Neural cell (in vitro differentiated cells): ENCODE data around the gene INO80. TPM values are rescaled to one million over a fixed set of nuclear protein-coding genes. Genes with fewer than 3 reads are reported as not detected.

Experiments
- H2AFZ ChIP-seq: fragments of 200-600, 300-800 bp; sonication (generic), shearing (Covaris generic); 2 replicates; pipeline ENCODE4 v1.6.0; 2014; ENCODE audit warnings: low read depth, mild to moderate bottlenecking, antibody characterized with exemption, low read length, moderate library complexity
- H3F3A ChIP-seq: fragments of 200-600 bp; shearing (Covaris generic); 2 replicates; pipeline ENCODE4 v1.6.1; 2016; ENCODE audit warnings: mild to moderate bottlenecking, moderate library complexity, mixed read lengths, antibody characterized with exemption, low read length; ENCODE audit not compliant: insufficient read depth, poor library complexity, severe bottlenecking
- H3K27ac ChIP-seq: fragments of 200-600, 300-800 bp; sonication (generic), shearing (Covaris generic); 2 replicates; pipeline ENCODE4 v1.5.1; 2014; ENCODE audit warnings: mild to moderate bottlenecking, low read length, moderate library complexity
- H3K27me3 ChIP-seq: fragments of 300-800, 200-600 bp; sonication (generic), shearing (Covaris generic); 2 replicates; pipeline ENCODE4 v1.6.0; 2014; ENCODE audit warnings: mild to moderate bottlenecking, low read depth, low read length, moderate library complexity; ENCODE audit not compliant: insufficient read depth
- H3K36me3 ChIP-seq: fragments of 300-800, 200-600 bp; sonication (generic), shearing (Covaris generic); 2 replicates; pipeline ENCODE4 v1.5.1; 2014; ENCODE audit warnings: mild to moderate bottlenecking, antibody characterized with exemption, low read length, moderate library complexity; ENCODE audit not compliant: insufficient read depth
- H3K4me2 ChIP-seq: fragments of 300-800, 200-600 bp; sonication (generic), shearing (Covaris generic); 2 replicates; pipeline ENCODE4 v1.6.0; 2014; ENCODE audit warnings: mild to moderate bottlenecking, low read length
- H3K4me3 ChIP-seq: fragments of 300-800, 200-600 bp; sonication (generic), shearing (Covaris generic); 2 replicates; pipeline ENCODE4 v1.5.1; 2014; ENCODE audit warnings: mild to moderate bottlenecking, low read length, moderate library complexity
- H3K79me2 ChIP-seq: fragments of 200-600 bp; shearing (Covaris generic); replicated peaks from 2 replicates; pipeline ENCODE4 v1.6.0; 2014; ENCODE audit warnings: mild to moderate bottlenecking, low read length, moderate library complexity; ENCODE audit not compliant: insufficient read depth
- H3K9ac ChIP-seq: fragments of 300-800, 200-600 bp; sonication (generic), shearing (Covaris generic); 2 replicates; pipeline ENCODE4 v1.6.1; 2016; ENCODE audit warnings: mild to moderate bottlenecking, low read length, mixed read lengths
- H3K9me2 ChIP-seq: fragments of 200-600 bp; shearing (Covaris generic); 2 replicates; pipeline ENCODE4 v1.6.1; 2016; ENCODE audit warnings: mild to moderate bottlenecking, low read length, mixed read lengths; ENCODE audit not compliant: insufficient read depth
- H3K9me3 ChIP-seq: fragments of 200-600, 300-800 bp; sonication (generic), shearing (Covaris generic); 2 replicates; pipeline ENCODE4 v1.6.1; 2016; ENCODE audit warnings: mild to moderate bottlenecking, mixed run types, low read length, moderate library complexity, mixed read lengths
- H4K20me1 ChIP-seq: fragments of 200-600 bp; shearing (Covaris generic); 2 replicates; pipeline ENCODE4 v1.6.1; 2016; ENCODE audit warnings: mild to moderate bottlenecking, mixed run types; ENCODE audit not compliant: insufficient read depth
- CTCF ChIP-seq: fragments of 450-650 bp; IDR thresholded peaks from 2 replicates; pipeline ENCODE4 v1.5.1; 2014; ENCODE audit warnings: antibody characterized with exemption, mild to moderate bottlenecking, moderate library complexity; ENCODE audit not compliant: poor library complexity, severe bottlenecking
- EP300 ChIP-seq: fragments of 450-650 bp; conservative IDR thresholded peaks from 2 replicates; pipeline ENCODE4 v1.6.1; 2014; ENCODE audit warnings: antibody characterized with exemption, mild to moderate bottlenecking, moderate library complexity; ENCODE audit not compliant: poor library complexity, severe bottlenecking
- EZH2 ChIP-seq: fragments of 200-600, 300-800 bp; shearing (Covaris generic), sonication (generic); IDR thresholded peaks from 2 replicates; pipeline ENCODE4 v1.6.1; 2014; ENCODE audit warnings: antibody characterized with exemption, low read length, borderline replicate concordance, mild to moderate bottlenecking; ENCODE audit not compliant: insufficient read depth, poor library complexity, severe bottlenecking
- MXI1 ChIP-seq: fragments of 450-650 bp; conservative IDR thresholded peaks from 2 replicates; pipeline ENCODE4 v1.6.1; 2014; ENCODE audit warnings: antibody characterized with exemption, mild to moderate bottlenecking; ENCODE audit not compliant: poor library complexity, severe bottlenecking
- POLR2AphosphoS5 ChIP-seq: IDR thresholded peaks from 2 replicates; pipeline ENCODE4 v1.6.1; 2012
- RAD21 ChIP-seq: fragments of 450-650 bp; conservative IDR thresholded peaks from 2 replicates; pipeline ENCODE4 v1.6.1; 2014; ENCODE audit warnings: antibody characterized with exemption, mild to moderate bottlenecking, moderate library complexity
- REST ChIP-seq: IDR thresholded peaks from 2 replicates; pipeline ENCODE4 v1.6.1; 2012; ENCODE audit warnings: borderline replicate concordance
- SMC3 ChIP-seq: fragments of 450-650 bp; conservative IDR thresholded peaks from 2 replicates; pipeline ENCODE4 v1.6.1; 2014; ENCODE audit warnings: antibody characterized with exemption, mild to moderate bottlenecking, moderate library complexity; ENCODE audit not compliant: poor library complexity
- TAF1 ChIP-seq: IDR thresholded peaks from 2 replicates; pipeline ENCODE4 v1.6.1; 2012; ENCODE audit warnings: low read depth
- polyA plus RNA-seq: library from polyadenylated mRNA; depleted of rRNA; stranded (reverse); fragments of >200 nt; gene quantifications from 2 replicates; pipeline ENCODE4 v1.2.3, GENCODE V29; 2014

The INO80 gene
- polyA plus RNA-seq, 1 donor from 2014 or later, result 8.4 TPM

GRCh38 chr15:41115652-41116115 lies 396 bp downstream of the INO80 start:
- peak overlapping the region; percentile 96 for H2AFZ ChIP-seq
- H3K4me2 ChIP-seq, result peak overlapping the region; percentile 72
- H4K20me1 ChIP-seq, result no peaks in the 10 kb centered on the region
- peak overlapping the region; percentile 78 for H3K4me3 ChIP-seq
- H3K36me3 ChIP-seq, result no peaks in the 10 kb centered on the region
- H3K27me3 ChIP-seq, result no peaks in the 10 kb centered on the region
- H3K79me2 ChIP-seq, result peaks cover 25% of the 10 kb centered on the region
- H3K27ac ChIP-seq, result peak overlapping the region; percentile 99
- H3F3A ChIP-seq, result no peaks in the 10 kb centered on the region
- peak overlapping the region; percentile 98 for H3K9ac ChIP-seq
- no peaks in the 10 kb centered on the region for H3K9me3 ChIP-seq
- no peak for TF ChIP-seq REST
- TF ChIP-seq MXI1, result peak; percentile 99
- H3K9me2 ChIP-seq, result no peaks in the 10 kb centered on the region

- H3K27ac ChIP-seq, result peak overlapping the region; percentile 99
- TF ChIP-seq REST (no peak), RAD21 (peak; percentile 53), EP300 (no peak), TAF1 (no peak), SMC3 (peak; percentile 55), CTCF (peak; percentile 57), MXI1 (no peak), POLR2AphosphoS5 (no peak), EZH2 (no peak)
Observed at GRCh38 chr15:41115161-41115651, 874 bp downstream of the INO80 start.

More at GRCh38 chr15:41115161-41115651, 874 bp downstream of the INO80 start:
- peak overlapping the region; percentile 96 for H2AFZ ChIP-seq
- H3K4me2 ChIP-seq, result peak overlapping the region; percentile 72
- no peaks in the 10 kb centered on the region for H3K9me3 ChIP-seq
- H3K4me3 ChIP-seq, result peak overlapping the region; percentile 78
- H3F3A ChIP-seq, result no peaks in the 10 kb centered on the region
- H3K79me2 ChIP-seq, result peaks cover 29% of the 10 kb centered on the region
- peak overlapping the region; percentile 98 for H3K9ac ChIP-seq
- H3K9me2 ChIP-seq, result no peaks in the 10 kb centered on the region
- no peaks in the 10 kb centered on the region for H4K20me1 ChIP-seq
- H3K27me3 ChIP-seq, result no peaks in the 10 kb centered on the region
- H3K36me3 ChIP-seq, result no peaks in the 10 kb centered on the region
